ENCODE results near the gene LGALS7.

DNA sequence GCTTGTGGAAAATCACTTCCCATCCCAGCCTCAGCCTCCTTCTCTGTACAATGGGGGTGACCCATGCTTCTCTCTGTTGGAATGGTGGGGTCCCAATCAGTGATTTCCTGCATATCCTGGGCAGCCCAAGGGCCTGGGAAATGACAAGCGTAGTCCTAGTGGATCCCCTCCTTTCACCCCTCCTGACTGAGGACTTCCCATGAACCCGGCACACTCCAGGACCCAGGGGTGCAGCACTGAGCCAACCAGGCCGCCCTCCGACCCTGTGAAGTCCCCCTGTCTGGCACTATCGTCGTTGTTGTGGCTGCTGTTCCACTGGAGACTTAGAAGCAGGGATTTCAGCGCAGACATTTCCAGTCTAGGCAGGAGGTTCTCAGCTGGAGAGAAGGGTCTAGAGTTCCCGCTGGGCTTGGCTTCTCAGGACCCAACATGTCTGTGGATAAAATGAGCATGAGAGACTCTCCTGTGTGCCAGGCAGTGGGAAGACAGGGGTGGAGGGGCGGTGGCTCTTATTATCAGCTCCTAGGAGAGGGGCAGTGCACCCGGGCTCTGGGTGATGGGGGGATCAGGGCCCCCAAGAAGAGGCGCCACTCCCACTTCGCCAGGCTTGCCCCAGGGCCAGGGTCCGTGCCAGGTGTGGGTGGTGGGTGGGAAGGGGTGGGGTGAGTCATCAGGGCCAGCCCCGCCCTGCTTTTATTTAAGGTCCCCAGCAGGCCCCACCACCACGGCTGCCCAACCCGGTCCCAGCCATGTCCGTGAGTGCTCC lies 15.3 kb upstream of the LGALS7 start, which contains the start of gene LGALS7B:
- TF ChIP-seq, protein P1, sequence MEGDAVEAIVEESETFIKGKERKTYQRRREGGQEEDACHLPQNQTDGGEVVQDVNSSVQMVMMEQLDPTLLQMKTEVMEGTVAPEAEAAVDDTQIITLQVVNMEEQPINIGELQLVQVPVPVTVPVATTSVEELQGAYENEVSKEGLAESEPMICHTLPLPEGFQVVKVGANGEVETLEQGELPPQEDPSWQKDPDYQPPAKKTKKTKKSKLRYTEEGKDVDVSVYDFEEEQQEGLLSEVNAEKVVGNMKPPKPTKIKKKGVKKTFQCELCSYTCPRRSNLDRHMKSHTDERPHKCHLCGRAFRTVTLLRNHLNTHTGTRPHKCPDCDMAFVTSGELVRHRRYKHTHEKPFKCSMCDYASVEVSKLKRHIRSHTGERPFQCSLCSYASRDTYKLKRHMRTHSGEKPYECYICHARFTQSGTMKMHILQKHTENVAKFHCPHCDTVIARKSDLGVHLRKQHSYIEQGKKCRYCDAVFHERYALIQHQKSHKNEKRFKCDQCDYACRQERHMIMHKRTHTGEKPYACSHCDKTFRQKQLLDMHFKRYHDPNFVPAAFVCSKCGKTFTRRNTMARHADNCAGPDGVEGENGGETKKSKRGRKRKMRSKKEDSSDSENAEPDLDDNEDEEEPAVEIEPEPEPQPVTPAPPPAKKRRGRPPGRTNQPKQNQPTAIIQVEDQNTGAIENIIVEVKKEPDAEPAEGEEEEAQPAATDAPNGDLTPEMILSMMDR (IDR thresholded peaks at IDR 0.05) = no peak
- TF ChIP-seq POLR2A (IDR thresholded peaks at IDR 0.05) = no peak

All from tibial nerve (tissue), 3 donors.